H1 (cell line): ENCODE results near the gene OR5AR1.

Source experiments
- BCL11A ChIP-seq, 2 experiments: IDR thresholded peaks; one replicate each; pipeline ENCODE4 v1.6.1; 2011; ENCODE audit warnings: low read depth in 2 of 2, low read length in 2 of 2, mild to moderate bottlenecking in 2 of 2
- BRCA1 ChIP-seq: IDR thresholded peaks from 2 replicates; pipeline ENCODE4 v1.6.1; 2012; ENCODE audit warnings: low read depth, low read length, improper control_type of control experiment
- CBX5 ChIP-seq: fragments of 300-800, 300-1000 bp; sonication (generic); IDR thresholded peaks from 2 replicates; pipeline ENCODE4 v1.7.1; 2016; ENCODE audit warnings: antibody characterized with exemption, low read length, low read depth
- CTBP2 ChIP-seq: IDR thresholded peaks from 2 replicates; pipeline ENCODE4 v1.7.0; 2011; ENCODE audit warnings: borderline replicate concordance, mild to moderate bottlenecking, moderate library complexity, mixed read lengths, low read length; ENCODE audit not compliant: insufficient read depth, insufficient read length
- EP300 ChIP-seq, 2 experiments: IDR thresholded peaks; 1 replicate in 1 of 2; 2 replicates in 1 of 2; pipeline ENCODE4 v1.6.1; 2011 to 2012; ENCODE audit warnings: low read depth in 2 of 2, low read length in 2 of 2, mild to moderate bottlenecking in 2 of 2, borderline replicate concordance in 1 of 2, inconsistent platforms in 1 of 2, moderate library complexity in 1 of 2
- HDAC2 ChIP-seq, 2 experiments: fragments of 300-600 bp in 1 of 2; sonication (generic) in 1 of 2; IDR thresholded peaks; 2 replicates each; pipeline ENCODE4 v1.6.1; 2011 to 2012; ENCODE audit warnings: low read depth in 2 of 2, low read length in 2 of 2, mild to moderate bottlenecking in 2 of 2, moderate library complexity in 2 of 2, borderline replicate concordance in 1 of 2, inconsistent platforms in 1 of 2
- JUN ChIP-seq: IDR thresholded peaks from 2 replicates; pipeline ENCODE4 v1.6.1; 2011; ENCODE audit warnings: low read depth, mild to moderate bottlenecking, improper control_type of control experiment, low read length
- MAFK ChIP-seq: IDR thresholded peaks from 2 replicates; pipeline ENCODE4 v1.6.1; 2012; ENCODE audit warnings: low read depth, mild to moderate bottlenecking, improper control_type of control experiment, low read length
- POLR2A ChIP-seq, 2 experiments: IDR thresholded peaks; 1 replicate in 1 of 2; 2 replicates in 1 of 2; pipeline ENCODE4 v1.6.1; 2011; ENCODE audit warnings: low read depth in 2 of 2, low read length in 2 of 2, mild to moderate bottlenecking in 2 of 2; ENCODE audit errors: control extremely low read depth in 1 of 2
- RXRA ChIP-seq: IDR thresholded peaks from 2 replicates; pipeline ENCODE4 v1.6.1; 2011; ENCODE audit warnings: low read depth, mild to moderate bottlenecking, low read length, moderate library complexity; ENCODE audit not compliant: insufficient read depth
- SP2 ChIP-seq: IDR thresholded peaks from 2 replicates; pipeline ENCODE4 v1.6.1; 2012; ENCODE audit warnings: mild to moderate bottlenecking, low read length, inconsistent platforms
- TEAD4 ChIP-seq: IDR thresholded peaks from 2 replicates; pipeline ENCODE4 v1.6.1; 2012; ENCODE audit warnings: low read depth, low read length, inconsistent platforms, mixed read lengths
- TF ChIP-seq, protein P1 (sequence below), 3 experiments: IDR thresholded peaks; 1 replicate in 2 of 3; 2 replicates in 1 of 3; pipeline versions ENCODE4 v1.5.1 to v1.6.1; 2011; ENCODE audit warnings: low read length in 3 of 3, mild to moderate bottlenecking in 3 of 3, inconsistent platforms in 2 of 3, low read depth in 1 of 3, moderate library complexity in 1 of 3; ENCODE audit not compliant: insufficient read depth in 1 of 3; ENCODE audit errors: control extremely low read depth in 1 of 3
- TF ChIP-seq, protein P2 (sequence below): IDR thresholded peaks from 2 replicates; pipeline ENCODE4 v1.6.1; 2012; ENCODE audit warnings: inconsistent platforms

- TF ChIP-seq, protein P1, sequence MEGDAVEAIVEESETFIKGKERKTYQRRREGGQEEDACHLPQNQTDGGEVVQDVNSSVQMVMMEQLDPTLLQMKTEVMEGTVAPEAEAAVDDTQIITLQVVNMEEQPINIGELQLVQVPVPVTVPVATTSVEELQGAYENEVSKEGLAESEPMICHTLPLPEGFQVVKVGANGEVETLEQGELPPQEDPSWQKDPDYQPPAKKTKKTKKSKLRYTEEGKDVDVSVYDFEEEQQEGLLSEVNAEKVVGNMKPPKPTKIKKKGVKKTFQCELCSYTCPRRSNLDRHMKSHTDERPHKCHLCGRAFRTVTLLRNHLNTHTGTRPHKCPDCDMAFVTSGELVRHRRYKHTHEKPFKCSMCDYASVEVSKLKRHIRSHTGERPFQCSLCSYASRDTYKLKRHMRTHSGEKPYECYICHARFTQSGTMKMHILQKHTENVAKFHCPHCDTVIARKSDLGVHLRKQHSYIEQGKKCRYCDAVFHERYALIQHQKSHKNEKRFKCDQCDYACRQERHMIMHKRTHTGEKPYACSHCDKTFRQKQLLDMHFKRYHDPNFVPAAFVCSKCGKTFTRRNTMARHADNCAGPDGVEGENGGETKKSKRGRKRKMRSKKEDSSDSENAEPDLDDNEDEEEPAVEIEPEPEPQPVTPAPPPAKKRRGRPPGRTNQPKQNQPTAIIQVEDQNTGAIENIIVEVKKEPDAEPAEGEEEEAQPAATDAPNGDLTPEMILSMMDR (IDR thresholded peaks at IDR 0.05; ENCODE audit: control extremely low read depth in 1 of 3, insufficient read depth in 1 of 3, low read depth in 1 of 3, low read length in 3 of 3): no peak
- no peak for TF ChIP-seq BRCA1
- TF ChIP-seq BCL11A (IDR thresholded peaks at IDR 0.05; ENCODE audit: low read depth in 2 of 2, low read length in 2 of 2): no peak
- TF ChIP-seq CBX5: no peak
- no peak for TF ChIP-seq HDAC2 (IDR thresholded peaks at IDR 0.05; ENCODE audit: borderline replicate concordance in 1 of 2, low read depth in 2 of 2, low read length in 2 of 2)
- TF ChIP-seq EP300 (IDR thresholded peaks at IDR 0.05; ENCODE audit: borderline replicate concordance in 1 of 2, low read depth in 2 of 2, low read length in 2 of 2): no peak
- TF ChIP-seq TEAD4: no peak
- TF ChIP-seq SP2: no peak
- no peak for TF ChIP-seq POLR2A (IDR thresholded peaks at IDR 0.05; ENCODE audit: control extremely low read depth in 1 of 2, low read depth in 2 of 2, low read length in 2 of 2)
- no peak for TF ChIP-seq JUN
- no peak for TF ChIP-seq MAFK
- TF ChIP-seq, protein P2, sequence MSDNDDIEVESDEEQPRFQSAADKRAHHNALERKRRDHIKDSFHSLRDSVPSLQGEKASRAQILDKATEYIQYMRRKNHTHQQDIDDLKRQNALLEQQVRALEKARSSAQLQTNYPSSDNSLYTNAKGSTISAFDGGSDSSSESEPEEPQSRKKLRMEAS: no peak
- no peak for TF ChIP-seq CTBP2
- TF ChIP-seq RXRA: no peak
Observed at GRCh38 chr11:56700242-56700913, 36.9 kb downstream of the OR5AR1 start.
